Stimulated activated CD4-positive, alpha-beta T cell treated with anti-CD3 and anti-CD28 coated beads, Interleukin-1b, Interleukin-23, amount 100 ng/mL, for 1 hour (primary cell): ENCODE results near the gene SPAAR.
"Not testable (repeated sequence)": the region's sequence is repeated elsewhere in the genome, so short reads cannot be mapped to it uniquely, and the experiment has no call there.

Source experiments
- DNase-seq, 2 donors: peaks; one replicate each; pipeline ENCODE4 v3.0.0-alpha.2; 2020; ENCODE audit warnings: low read depth in 2 of 2

SPAAR gene

GRCh38 chr9:35909274-35909673 is at the start of gene SPAAR:
Gene SPAAR (plus strand): TSS chr9:35909490. CDS start chr9:35910464, 974 bp downstream.
- no peak for DNase-seq

- DNase-seq, result no peak
Observed at GRCh38 chr9:35859990-35860339, 49.3 kb upstream of the SPAAR start.

- no peak for DNase-seq
Observed at GRCh38 chr9:35861161-35861897, 48.0 kb upstream of the SPAAR start.

GRCh38 chr9:35862328-35862727 is 47.0 kb upstream of the SPAAR start:
- no peak for DNase-seq

- DNase-seq, result no peak
Observed at GRCh38 chr9:35863583-35863982, 45.7 kb upstream of the SPAAR start.

GRCh38 chr9:35864695-35865255 is 44.5 kb upstream of the SPAAR start:
- no peak for DNase-seq

- DNase-seq, result no peak
Observed at GRCh38 chr9:35867538-35867937, 41.8 kb upstream of the SPAAR start.

- DNase-seq, result no peak
Observed at GRCh38 chr9:35868933-35869332, 40.4 kb upstream of the SPAAR start.

- no peak for DNase-seq
Observed at GRCh38 chr9:35869621-35870216, 39.6 kb upstream of the SPAAR start.

GRCh38 chr9:35870351-35870923 is 38.9 kb upstream of the SPAAR start, which contains the start of gene OR13J1:
Gene OR13J1 (minus strand): TSS chr9:35870401. CDS start chr9:35870401, 0 bp downstream.
- no peak for DNase-seq

- no peak for DNase-seq
Observed at GRCh38 chr9:35871545-35871944, 37.7 kb upstream of the SPAAR start.

- no peak for DNase-seq
Observed at GRCh38 chr9:35872505-35872904, 36.8 kb upstream of the SPAAR start.

- DNase-seq, result peak; percentile 58 to 70
Observed at GRCh38 chr9:35882263-35882848, 26.9 kb upstream of the SPAAR start.

GRCh38 chr9:35882996-35883395 is 26.3 kb upstream of the SPAAR start:
- DNase-seq, result no peak

GRCh38 chr9:35884908-35885307 is 24.4 kb upstream of the SPAAR start:
- DNase-seq, result not testable (repeated sequence)

GRCh38 chr9:35891646-35892045 is 17.6 kb upstream of the SPAAR start:
- DNase-seq, result no peak

GRCh38 chr9:35892051-35892450 is 17.2 kb upstream of the SPAAR start:
- DNase-seq, result no peak

- no peak for DNase-seq
Observed at GRCh38 chr9:35896570-35896969, 12.7 kb upstream of the SPAAR start.

GRCh38 chr9:35897376-35898099 is 11.8 kb upstream of the SPAAR start:
- not testable (repeated sequence) for DNase-seq

- no peak for DNase-seq
Observed at GRCh38 chr9:35898337-35898736, 11.0 kb upstream of the SPAAR start.

- DNase-seq, result no peak
Observed at GRCh38 chr9:35899021-35899420, 10.3 kb upstream of the SPAAR start.

- no peak for DNase-seq
Observed at GRCh38 chr9:35903049-35903448, 6.2 kb upstream of the SPAAR start.
